H1 (cell line): ENCODE measurements around the gene LTB.

Experiments used
- BRCA1 ChIP-seq: IDR thresholded peaks from 2 replicates; pipeline ENCODE4 v1.6.1; 2012; ENCODE audit warnings: low read depth, low read length, improper control_type of control experiment
- FOSL1 ChIP-seq: IDR thresholded peaks from 2 replicates; pipeline ENCODE4 v1.6.1; 2011; ENCODE audit warnings: mild to moderate bottlenecking, low read depth, low read length, moderate library complexity; ENCODE audit not compliant: insufficient read depth
- GTF2F1 ChIP-seq: IDR thresholded peaks from 2 replicates; pipeline ENCODE4 v1.6.1; 2012; ENCODE audit warnings: low read depth, low read length, improper control_type of control experiment, borderline replicate concordance
- KDM1A ChIP-seq: fragments of 200-600, 300-600 bp; sonication (generic); IDR thresholded peaks from 2 replicates; pipeline ENCODE4 v1.7.1; 2016; ENCODE audit warnings: mild to moderate bottlenecking, low read length, borderline replicate concordance
- POLR2AphosphoS5 ChIP-seq: IDR thresholded peaks from 2 replicates; pipeline ENCODE4 v1.6.1; 2011; ENCODE audit warnings: low read depth, low read length
- RXRA ChIP-seq: IDR thresholded peaks from 2 replicates; pipeline ENCODE4 v1.6.1; 2011; ENCODE audit warnings: low read depth, mild to moderate bottlenecking, low read length, moderate library complexity; ENCODE audit not compliant: insufficient read depth
- SP1 ChIP-seq: IDR thresholded peaks from 2 replicates; pipeline ENCODE4 v1.6.1; 2011; ENCODE audit warnings: low read depth, low read length
- TEAD4 ChIP-seq: IDR thresholded peaks from 2 replicates; pipeline ENCODE4 v1.6.1; 2012; ENCODE audit warnings: low read depth, low read length, inconsistent platforms, mixed read lengths
- TF ChIP-seq, protein P1 (sequence below): IDR thresholded peaks from 2 replicates; pipeline ENCODE4 v1.6.1; 2011; ENCODE audit warnings: low read depth, mild to moderate bottlenecking, low read length; ENCODE audit not compliant: insufficient read depth
- TF ChIP-seq, protein P2 (sequence below), 3 experiments: IDR thresholded peaks; 1 replicate in 2 of 3; 2 replicates in 1 of 3; pipeline versions ENCODE4 v1.5.1 to v1.6.1; 2011; ENCODE audit warnings: low read length in 3 of 3, mild to moderate bottlenecking in 3 of 3, inconsistent platforms in 2 of 3, low read depth in 1 of 3, moderate library complexity in 1 of 3; ENCODE audit not compliant: insufficient read depth in 1 of 3; ENCODE audit errors: control extremely low read depth in 1 of 3

GRCh38 chr6:31581434-31582229, 592 bp downstream of the LTB start:
- TF ChIP-seq, protein P1, sequence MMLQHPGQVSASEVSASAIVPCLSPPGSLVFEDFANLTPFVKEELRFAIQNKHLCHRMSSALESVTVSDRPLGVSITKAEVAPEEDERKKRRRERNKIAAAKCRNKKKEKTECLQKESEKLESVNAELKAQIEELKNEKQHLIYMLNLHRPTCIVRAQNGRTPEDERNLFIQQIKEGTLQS: no peak
- TF ChIP-seq, protein P2, sequence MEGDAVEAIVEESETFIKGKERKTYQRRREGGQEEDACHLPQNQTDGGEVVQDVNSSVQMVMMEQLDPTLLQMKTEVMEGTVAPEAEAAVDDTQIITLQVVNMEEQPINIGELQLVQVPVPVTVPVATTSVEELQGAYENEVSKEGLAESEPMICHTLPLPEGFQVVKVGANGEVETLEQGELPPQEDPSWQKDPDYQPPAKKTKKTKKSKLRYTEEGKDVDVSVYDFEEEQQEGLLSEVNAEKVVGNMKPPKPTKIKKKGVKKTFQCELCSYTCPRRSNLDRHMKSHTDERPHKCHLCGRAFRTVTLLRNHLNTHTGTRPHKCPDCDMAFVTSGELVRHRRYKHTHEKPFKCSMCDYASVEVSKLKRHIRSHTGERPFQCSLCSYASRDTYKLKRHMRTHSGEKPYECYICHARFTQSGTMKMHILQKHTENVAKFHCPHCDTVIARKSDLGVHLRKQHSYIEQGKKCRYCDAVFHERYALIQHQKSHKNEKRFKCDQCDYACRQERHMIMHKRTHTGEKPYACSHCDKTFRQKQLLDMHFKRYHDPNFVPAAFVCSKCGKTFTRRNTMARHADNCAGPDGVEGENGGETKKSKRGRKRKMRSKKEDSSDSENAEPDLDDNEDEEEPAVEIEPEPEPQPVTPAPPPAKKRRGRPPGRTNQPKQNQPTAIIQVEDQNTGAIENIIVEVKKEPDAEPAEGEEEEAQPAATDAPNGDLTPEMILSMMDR (IDR thresholded peaks at IDR 0.05; ENCODE audit: control extremely low read depth in 1 of 3, insufficient read depth in 1 of 3, low read depth in 1 of 3, low read length in 3 of 3): no peak
- TF ChIP-seq SP1 (no peak), POLR2AphosphoS5 (no peak), TEAD4 (no peak), KDM1A (no peak), GTF2F1 (no peak), RXRA (no peak), BRCA1 (no peak), FOSL1 (no peak)
